GM13977 (cell line): Measurements from ENCODE around the gene NME4.

ENCODE experiments used
- DNase-seq: peaks from one replicate; pipeline ENCODE4 v3.0.0; 2012; ENCODE audit warnings: low spot score
- CTCF ChIP-seq: IDR thresholded peaks from 2 replicates; pipeline ENCODE4 v1.5.1; 2012; ENCODE audit warnings: mild to moderate bottlenecking, control low read depth; ENCODE audit not compliant: insufficient read depth; ENCODE audit errors: extremely low read depth, missing control alignments
- in situ Hi-C: fragments of 300-500 bp; cut with MboI; formaldehyde crosslinking; loops from one replicate; pipeline ENCODE4 v1.12.0; 2022; ENCODE audit warnings: low sequenced_read_pairs, low pct_unique_long_range_greater_than_20kb, mixed read lengths, inconsistent platforms; ENCODE audit not compliant: unreplicated experiment

The NME4 gene

GRCh38 chr16:372302-372983, 24.6 kb upstream of the NME4 start:
- TF ChIP-seq CTCF: no peak
- in situ Hi-C loops: no loop called here
- DNase-seq: no peak

DNA sequence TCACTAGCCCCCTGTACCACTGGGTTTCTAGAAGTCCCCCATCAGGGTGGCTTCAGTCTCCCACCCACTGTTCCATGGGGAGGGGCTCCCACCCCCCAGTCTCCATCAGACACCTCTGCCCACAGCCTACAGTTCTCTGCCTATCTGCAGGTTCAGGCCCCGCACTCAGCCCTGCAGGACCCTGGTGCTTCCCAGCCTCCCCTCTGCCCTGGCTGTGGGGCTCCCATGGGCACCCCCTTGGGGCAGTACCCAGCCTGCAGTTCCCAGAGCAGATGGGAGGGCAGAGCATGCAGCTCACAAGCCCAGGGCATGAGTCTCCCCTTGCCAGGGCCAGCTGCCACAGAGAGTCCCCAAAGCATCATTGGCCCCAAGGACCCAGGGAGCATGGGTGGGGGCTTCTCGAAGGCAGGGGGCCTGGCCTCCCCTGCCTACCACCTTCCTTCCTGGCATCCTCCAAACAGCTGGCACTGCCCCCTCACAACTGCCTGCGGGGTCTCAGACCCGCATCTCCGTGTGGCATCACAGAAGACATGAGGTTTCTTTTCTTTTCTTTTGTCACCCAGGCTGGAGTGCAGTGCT, 23.9 kb upstream of the NME4 start:
- in situ Hi-C loops: no loop called here
- no peak for DNase-seq
- TF ChIP-seq CTCF: no peak

- in situ Hi-C loops: no loop called here
- no peak for TF ChIP-seq CTCF
- no peak for DNase-seq
Observed at GRCh38 chr16:373848-374615, 23.0 kb upstream of the NME4 start.

GRCh38 chr16:374616-374926, 22.4 kb upstream of the NME4 start:
- no peak for DNase-seq
- TF ChIP-seq CTCF: no peak
- in situ Hi-C loops: no loop called here

- in situ Hi-C loops: no loop called here
- no peak for DNase-seq
- TF ChIP-seq CTCF: no peak
Observed at GRCh38 chr16:375212-375611, 21.8 kb upstream of the NME4 start.

- in situ Hi-C loops: no loop called here
- TF ChIP-seq CTCF: no peak
- DNase-seq: no peak
Observed at GRCh38 chr16:375927-376816, 20.8 kb upstream of the NME4 start.
